NCI-H2081 (cell line): ENCODE results near the gene CDKN1C.

Experiments
- DNase-seq, 2 experiments: peaks; one replicate each; lab custom pipeline; 2025; lab: John Stamatoyannopoulos, UW

CDKN1C gene

DNA sequence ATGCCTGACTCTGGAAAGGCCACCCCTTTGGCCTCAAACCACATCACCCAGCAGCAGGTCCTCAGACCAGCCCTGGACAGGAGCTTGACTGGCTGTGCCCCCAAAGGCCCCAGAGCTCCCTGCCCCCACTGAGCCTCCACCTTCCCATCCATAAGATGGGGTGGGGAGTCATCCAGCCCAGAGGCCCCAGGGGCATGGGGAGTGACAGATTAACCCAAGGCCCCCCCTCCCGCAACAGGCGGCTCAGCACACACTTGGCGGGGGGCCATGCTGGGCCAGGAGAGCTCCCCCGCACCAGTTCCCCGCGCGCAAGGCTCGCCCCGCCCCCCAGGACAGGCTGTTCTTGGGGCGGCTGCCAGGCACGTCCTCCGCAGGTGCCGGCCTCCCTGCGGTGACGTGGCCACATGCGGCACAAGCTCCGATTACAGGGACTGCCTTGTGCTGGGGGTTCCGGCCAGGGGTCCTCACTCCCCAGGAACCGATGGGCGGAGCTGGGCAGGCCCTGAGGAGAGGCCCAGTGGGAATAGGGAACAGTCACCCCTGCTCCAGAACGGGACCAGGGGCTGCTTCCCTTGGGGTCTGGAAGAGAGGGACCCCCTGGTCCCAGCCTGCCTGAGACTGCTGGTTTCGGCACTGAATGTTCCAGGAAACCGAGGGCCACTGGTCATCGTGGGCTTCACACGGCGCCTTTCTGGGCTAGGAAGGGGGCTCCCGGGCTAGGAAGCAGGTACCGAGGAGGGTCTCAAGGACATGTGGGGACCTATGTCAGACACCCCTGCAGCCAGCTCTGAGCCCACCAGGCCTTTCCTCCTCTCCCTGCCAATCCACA lies 5.1 kb upstream of the CDKN1C start:
- peak; percentile 28 to 48 for DNase-seq

DNA sequence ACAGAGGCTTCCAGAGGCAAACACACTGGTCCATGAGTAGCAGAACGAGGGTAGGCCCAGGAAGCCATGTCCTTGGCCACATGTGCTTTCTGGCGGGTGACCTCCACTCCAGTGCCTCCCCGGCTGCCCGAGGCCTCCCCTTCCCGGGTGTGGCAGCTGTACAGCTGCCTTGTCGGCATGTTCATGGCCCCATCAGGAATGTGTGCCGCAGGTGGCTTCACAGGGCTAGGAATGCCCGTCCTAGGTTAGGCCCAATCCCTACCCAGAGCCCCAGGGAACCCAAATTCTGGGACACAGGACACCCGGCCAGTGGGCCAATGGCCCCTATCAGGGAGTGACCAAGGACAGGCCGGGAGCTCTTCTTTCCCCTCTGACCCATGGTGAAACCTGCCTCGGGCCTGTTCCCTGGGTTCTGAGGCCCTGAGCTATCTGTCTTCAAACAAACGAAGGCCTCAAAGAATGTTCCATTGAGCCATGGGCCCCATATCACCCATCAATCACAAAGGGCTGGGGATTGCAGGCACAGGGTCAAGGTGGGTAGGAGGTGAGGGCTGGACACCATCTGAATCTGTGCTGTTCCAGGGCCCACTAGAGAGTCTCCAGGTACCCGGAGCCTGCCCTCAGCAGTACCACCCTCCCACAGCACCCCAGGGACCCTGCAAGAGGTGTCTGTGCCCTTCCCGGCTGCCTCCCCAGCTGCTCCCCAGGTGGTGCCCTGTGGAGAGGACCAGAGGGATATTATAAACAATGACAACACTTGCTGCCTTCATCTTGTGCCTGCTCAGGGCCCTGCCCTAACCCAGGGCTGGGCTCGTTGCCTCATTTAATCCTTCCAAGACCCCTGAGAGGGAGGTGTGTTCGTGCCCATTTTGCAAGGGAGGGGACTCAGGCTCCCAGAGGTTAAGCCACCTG lies 4.0 kb upstream of the CDKN1C start:
- no peak for DNase-seq

DNA sequence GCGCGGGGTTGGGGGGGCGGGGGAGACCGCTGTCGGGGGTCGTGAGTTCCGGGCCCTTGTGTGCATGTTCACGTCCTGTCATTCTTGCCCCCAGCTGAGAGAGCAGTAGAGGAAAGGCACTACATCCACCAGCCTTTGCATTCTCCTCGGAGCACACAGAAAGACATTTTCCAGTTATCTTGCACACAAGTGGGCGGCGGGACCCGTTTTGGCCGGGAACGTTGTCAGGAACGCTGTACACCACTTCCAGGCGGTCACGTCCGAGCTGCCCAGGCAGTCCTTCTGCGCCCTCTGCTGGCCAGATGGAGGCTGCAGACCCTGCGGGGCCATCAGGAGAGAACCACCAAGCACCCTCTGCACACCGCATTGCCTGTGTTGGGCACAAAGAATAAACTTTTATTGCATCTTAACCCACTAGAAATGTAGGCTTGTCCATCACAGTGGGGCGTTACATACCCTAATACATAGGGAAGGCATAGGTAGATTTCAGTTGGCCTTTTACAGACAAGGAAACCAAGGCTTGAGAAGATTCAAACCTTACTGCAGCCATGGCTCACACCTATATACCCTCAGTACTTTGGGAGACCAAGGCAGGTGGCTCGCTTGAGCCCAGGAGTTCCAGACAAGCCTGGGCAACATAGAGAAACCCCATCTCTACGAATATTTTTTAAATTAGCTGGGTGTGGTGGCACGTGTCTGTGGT lies 2.8 kb upstream of the CDKN1C start:
- DNase-seq = peak; percentile 75 to 81

DNA sequence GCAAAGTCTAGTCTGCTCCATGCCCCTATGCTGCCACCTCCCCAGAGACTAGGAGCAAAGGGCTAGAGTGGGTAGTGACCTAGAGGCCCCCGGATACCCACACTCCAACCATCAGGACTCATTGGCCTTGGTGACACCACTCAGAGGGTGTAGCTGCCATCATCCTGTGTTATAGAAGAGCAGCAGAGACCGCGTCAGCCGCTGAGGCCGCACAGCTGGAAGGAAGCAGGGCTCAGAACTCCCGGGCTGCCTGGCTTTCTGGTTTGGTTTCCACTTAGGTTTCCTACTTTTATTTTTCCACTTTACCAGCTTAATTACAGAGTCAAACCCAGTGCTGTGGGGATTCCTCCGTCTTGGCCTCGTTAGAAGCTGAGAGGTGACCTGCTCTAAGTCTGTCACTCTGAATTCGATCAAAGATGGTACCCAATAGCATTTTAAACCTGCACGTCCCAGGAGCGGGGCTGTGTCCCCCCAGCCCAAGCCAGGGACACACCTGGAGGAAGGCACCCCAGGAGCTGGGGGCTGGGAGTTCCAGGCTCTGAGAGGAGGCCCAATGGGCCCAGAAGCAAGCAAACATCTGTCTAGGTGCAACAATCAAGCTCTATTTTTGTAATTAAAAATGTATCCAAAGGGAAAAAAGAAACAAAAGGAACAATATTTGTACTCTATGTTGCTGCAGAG lies 2.1 kb upstream of the CDKN1C start:
- no peak for DNase-seq

DNA sequence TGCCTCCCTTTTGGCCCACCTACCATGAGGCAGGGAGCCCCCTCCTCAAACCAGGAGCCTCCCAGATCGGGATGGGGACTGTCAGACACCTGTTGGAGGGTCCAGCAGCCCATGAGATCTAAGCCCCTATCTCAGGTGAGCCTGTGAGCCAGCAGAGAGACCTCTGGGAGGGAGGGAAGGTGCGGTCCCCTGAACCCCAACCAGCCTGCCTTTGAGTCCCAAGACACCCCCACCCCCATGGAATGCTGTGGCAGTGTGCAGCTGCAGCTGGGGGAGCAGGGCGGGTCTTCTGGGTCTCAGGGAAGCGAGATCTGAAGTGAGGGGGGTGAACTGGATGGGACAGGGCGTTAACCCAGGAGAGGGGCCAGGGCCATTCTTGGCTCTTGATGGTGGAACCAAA lies 1.4 kb upstream of the CDKN1C start:
- no peak for DNase-seq

DNA sequence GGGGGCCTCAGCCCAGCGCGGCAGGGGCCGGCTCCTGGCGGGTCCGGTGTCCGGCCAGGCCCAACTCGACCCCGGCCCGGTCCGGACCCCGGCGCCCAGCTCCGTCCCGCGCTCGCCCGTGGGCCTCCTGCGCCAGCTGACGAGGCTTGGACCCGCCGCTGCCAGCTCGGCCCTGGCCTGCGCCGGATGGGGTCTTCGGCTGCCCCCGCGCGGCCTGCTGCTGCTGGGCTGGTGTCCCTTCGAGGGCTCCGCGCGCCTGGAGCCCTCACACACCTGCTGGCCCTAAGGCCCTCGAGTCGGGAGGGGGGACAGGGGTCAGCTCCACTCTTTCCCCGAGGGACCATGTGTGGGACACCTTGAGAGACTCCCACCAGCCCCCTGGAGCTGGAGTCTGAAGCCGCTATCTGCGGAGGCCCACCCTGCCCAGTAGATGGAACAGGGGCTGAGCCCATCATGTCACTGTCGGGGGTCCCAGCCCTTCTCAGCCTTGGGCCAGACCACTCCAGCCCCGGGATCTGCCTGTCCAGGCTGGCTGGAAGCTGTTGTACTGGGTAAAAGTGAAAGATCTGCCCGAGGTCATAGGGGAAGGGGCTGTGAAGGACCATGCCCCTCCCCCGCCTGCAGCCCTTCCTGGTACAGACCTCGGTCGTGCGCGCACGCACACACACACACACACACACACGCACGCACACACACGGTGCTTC lies 768 bp upstream of the CDKN1C start:
- no peak for DNase-seq

DNA sequence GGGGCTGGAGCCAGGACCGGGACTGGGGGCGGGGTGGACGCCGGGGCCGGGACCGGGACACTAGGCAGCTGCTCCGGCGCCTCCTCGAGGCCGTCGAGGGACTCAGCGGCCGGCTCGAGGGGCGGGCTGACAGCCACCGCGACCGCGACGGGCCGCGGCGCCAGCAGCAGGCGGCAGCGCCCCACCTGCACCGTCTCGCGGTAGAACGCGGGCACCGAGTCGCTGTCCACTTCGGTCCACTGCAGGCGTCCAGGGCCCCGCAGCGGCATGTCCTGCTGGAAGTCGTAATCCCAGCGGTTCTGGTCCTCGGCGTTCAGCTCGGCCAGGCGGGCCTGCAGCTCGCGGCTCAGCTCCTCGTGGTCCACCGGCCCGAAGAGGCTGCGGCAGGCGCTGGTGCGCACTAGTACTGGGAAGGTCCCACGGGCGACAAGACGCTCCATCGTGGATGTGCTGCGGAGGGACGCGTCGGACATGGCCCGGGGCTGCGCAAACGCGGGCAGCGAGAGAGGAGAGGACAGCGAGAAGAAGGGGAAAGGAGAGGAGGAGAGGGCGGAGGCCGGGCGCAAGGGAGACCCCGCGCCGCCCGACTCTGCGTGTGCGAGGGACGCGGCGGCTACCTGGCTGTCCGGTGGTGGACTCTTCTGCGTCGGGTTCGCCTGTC lies 428 bp downstream of the CDKN1C start:
- DNase-seq = no peak

DNA sequence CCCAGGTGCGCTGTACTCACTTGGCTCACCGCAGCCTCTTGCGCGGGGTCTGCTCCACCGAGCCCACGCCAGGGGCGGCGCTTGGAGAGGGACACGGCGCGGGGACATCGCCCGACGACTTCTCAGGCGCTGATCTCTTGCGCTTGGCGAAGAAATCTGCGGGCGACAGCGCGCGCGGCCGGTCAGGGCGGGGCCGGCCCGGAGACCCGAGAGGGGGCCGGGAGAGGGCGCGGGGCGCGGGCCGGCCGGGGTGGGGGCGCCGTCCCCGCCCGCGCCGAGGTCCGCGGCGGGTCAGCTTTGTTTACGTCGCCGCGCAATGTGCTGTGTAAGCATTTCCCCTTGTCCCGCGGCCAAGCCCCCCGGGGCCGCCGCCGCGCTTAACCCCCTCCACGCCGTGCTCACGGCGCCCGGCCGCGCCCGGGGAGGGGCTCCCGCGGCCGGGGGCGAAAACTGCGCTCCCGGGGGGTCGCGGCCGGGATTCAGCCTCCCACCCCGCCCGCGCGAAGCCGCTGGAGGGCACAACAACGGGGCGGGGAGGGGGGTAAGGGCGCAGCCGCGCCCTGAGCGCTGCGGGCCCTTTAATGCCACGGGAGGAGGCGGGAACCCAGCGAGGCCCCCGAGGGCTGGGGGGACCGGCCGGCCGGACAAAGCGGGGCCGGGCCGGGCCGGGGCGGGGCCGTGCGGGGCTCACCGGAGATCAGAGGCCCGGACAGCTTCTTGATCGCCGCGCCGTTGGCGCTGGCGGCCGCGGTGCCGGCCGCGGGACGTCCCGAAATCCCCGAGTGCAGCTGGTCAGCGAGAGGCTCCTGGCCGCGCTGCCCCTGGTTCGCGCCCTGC lies 1.4 kb downstream of the CDKN1C start:
- no peak for DNase-seq

DNA sequence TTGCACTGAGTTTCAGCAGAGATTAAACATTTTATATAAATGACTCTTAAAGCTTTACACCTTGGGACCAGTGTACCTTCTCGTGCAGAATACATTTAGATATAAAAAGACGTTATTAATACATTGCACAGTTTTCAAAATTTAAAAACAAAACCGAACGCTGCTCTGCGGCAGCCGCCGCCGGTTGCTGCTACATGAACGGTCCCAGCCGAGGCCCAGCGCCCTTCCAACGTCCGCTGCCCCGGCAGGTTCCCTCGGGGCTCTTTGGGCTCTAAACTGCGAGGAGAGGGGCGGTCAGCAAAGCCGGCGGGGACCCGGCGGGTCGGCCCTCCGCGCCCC lies 2.0 kb downstream of the CDKN1C start:
- no peak for DNase-seq

DNA sequence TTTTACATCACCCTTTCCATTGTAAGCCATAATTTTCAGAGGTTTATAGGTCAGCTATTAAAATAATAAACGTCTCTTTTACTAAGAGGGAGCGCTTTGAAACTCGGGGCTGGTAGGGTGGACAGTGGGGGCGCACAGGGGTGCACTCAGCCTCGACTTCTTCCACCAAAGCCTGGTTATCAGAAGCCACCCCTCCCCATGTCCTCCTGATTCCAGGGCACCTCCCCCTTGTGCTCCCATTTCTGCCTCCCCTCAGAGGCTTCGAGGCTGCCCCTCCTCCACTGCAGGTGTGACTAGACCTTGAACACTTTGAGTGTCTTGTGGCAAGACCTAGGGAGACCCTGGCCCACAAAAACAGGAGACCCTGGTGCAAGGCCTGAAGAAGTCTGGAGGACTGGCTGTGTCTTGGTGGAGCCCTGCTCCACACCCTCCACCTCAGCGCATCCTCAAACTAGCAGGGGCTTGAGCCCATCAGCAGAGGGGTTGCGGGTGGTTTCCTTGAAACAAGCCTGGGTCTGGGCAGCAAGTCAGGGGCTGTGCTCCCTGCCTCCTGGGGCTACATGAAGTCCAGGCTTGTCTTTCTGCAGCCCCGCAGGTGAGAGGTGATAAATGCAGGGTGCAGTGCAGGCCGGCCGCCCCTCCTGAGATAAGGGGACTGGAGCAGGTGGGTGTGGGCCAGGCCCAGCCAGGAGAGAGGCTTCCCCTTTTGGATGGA lies 3.0 kb downstream of the CDKN1C start:
- DNase-seq = no peak

DNA sequence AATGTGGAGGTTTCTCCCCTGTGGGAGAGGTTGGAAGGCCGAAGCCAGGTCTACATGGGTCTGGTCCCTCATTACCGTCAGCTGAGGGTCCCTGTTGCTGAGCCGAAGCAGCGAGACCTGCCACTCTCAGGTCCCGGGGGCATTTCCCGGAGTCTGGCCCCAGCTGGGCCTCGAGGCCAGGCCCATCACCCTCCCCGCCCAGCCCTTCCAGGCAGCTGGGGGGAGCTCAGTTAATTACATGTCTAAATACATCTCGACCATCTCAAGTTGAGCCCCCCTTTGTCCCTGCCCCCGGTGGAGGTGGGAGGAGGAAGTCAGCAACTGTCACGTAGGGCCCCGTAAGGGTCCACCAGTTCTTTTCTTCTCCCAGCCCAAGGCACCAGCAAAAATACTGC lies 3.6 kb downstream of the CDKN1C start:
- DNase-seq = no peak

DNA sequence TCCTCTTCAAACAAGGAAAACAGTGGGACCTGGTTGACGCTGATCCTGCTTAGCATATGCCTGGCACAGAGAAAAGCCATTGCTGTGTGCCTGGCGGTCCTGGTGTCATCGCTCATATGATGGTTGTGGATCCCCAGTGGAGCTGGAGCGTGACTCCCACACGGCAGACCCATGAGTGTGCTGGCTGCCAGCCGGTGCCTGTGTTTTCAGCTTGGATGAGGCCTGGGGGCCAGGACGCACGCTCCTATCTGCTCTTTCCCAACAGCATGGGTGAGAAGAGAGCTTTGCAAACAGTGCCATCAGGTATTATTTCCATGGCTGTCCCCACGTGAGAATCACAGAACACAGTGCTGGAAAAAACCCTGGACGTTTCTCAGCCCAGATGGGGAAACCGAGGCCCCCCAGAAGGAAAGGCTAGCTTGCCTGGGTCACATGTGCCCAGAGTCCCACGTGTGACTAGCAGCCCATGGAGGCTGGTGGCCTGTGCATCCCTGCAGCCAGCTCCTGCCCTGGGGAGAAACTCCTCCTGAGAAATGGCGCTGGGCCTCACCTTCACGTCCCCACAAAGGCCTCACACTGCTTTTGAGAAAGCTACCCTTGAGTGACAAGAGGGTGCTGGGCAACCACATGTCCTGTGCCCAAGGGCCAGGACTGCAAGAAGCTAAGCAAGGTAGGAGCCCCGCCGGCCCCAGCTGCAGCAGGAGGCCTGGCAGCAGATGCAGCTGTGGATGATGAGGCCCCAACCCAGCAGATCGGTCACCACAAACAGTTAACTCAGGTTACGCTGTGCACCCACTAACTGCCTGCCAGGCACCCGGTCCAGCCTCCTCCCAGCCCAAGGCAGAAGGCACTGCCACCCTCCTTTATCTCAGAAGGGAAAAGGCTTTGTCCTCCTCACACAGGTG lies 4.2 kb downstream of the CDKN1C start:
- DNase-seq = no peak

DNA sequence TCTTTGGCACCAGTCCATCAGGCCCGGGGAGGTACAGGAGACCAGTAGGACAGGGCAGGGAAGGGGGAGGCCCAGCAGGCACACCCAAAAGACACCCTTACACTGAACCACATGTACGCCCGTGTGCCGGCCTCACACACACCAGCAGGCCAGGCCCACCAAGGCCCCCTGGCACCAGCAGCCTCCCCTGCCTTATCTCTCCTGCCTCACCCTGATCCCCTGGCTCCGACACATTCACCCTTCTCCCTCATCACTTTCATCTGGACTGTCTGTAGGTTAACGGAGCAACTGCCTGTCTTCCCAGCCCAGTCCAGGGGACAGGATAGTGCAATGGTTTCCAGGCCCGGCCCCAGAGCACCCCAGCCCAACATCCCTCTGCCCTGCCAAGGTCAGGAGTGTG lies 4.9 kb downstream of the CDKN1C start:
- DNase-seq = no peak

DNA sequence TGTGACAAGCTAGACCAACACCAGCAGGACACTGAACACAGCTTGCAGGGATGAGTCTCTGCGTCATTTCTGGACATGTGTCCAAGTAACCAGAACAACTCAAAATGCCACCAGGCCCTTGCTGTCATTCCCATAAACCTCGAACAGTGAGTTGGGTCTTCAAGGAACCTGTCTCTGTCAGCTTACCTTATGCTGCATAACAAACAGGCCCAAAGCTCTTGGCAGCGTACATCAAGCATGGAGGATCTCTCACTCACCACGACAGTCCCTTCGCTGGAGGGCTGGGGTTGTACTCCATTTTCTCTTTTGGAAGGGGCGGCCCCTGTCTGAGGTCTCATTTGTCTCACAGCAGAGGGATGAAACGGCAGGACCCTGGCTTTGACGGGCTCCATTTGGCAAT lies 6.8 kb downstream of the CDKN1C start:
- no peak for DNase-seq

DNA sequence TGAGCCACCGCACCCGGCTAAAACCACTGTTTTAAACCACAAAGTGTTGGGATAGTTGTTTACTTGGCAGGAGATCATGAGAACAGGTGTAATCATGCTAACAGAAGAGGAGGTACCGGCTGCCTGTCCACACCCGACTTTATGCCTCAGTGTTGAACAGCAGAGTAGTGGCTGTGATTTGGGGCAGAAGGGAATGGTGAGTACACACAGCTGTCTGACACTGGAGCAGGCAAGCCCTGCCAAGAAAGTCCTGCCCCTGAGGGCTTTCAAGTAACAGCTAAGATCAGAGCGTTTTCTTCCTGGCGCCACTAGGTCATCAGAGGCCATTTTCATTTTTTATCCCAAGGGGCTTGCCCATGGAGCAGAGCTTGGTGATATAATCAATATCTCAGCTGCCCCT lies 8.1 kb downstream of the CDKN1C start:
- DNase-seq = no peak

DNA sequence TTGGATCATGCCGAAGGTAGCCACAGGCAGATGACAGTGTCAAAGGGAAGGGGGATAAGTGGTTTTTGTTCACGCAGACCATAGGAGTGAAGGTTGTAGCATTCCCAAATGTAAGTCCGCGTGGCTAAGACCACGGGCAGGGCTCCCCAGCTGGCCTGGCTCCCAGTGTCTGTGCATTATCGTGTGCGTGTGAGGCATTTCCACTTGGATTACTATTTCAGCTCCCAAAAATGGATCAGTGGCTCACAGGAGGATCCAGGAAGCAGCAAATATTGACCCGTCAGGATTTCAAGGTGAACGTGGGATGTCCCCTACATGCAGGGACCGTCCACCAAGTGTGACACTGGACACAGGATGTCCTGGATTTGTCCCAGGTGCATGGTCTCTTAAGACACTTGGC lies 10.6 kb downstream of the CDKN1C start:
- DNase-seq = no peak

DNA sequence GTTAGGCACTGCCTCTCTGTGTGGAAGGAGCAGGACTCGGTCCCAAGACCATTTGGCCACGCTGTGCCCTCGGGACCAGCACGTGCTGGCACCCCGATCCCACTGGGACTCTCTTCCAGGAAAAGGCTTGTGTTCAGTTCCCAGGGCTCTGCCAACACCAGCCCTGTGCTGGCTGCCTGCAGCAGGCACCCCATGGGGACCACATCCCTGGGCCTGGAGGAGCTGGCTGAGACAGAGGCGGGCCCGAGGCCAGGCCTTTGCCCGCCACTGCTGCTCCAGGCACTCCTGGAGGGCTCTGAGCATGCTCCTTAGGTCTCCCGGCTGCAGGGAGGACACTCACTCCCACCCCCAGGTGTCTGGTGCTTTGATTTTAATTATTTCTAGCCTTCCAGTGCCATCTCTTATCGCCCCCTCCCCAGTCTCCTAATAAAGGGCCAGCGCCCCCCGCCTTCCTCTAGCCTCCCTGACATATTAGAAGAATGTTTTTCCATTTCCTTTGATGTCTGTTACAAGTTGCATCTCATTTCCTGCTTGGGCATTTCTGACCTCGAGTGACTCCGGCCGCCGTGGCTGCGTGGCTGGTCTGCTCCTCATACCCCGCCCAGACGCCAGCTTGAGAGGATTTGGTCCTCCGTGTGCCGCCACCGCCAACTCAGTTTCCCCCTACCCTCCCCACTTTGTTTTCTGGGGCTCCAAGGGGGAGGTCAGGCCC lies 14.4 kb downstream of the CDKN1C start:
- no peak for DNase-seq

DNA sequence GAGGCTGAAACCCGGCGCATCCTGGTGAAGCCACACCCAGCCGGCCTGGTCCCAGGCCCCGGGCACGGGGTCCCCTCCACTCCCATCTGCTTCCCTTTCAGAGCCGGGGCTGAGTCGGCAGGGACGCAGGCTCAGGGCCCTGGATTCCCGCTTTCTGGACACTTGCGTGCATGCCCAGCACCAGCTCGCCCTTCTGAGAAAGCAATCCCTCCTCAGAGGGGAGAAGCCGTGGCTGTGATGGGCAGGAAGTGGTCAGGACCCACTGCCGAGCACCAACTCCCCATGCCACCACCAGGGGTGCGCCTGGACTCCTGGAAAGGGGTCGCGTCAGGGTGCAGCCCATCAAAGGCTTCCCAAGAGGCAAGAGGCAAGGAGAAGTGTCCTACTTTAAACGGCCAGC lies 15.1 kb downstream of the CDKN1C start:
- DNase-seq = no peak
